Gastrocnemius medialis (tissue), 4 donors: ENCODE data around the gene TTC39B.

Experiments
- POLR2A ChIP-seq, 2 donors: fragments of 450-650 bp; IDR thresholded peaks; one replicate each; pipeline ENCODE4 v1.6.1; 2017; ENCODE audit warnings: antibody characterized with exemption in 2 of 2, mild to moderate bottlenecking in 2 of 2, moderate library complexity in 2 of 2
- TF ChIP-seq, protein P1 (sequence below), 5 experiments: fragments of 450-650 bp in 3 of 5; fragments of 200-600 bp in 2 of 5; sonication (generic) in 2 of 5; IDR thresholded peaks in 4 of 5; conservative IDR thresholded peaks in 1 of 5; 1 replicate in 4 of 5; 2 replicates in 1 of 5; pipeline ENCODE4 v1.5.1; 2016 to 2019; ENCODE audit warnings: antibody characterized with exemption in 5 of 5, mild to moderate bottlenecking in 3 of 5, moderate library complexity in 3 of 5

DNA sequence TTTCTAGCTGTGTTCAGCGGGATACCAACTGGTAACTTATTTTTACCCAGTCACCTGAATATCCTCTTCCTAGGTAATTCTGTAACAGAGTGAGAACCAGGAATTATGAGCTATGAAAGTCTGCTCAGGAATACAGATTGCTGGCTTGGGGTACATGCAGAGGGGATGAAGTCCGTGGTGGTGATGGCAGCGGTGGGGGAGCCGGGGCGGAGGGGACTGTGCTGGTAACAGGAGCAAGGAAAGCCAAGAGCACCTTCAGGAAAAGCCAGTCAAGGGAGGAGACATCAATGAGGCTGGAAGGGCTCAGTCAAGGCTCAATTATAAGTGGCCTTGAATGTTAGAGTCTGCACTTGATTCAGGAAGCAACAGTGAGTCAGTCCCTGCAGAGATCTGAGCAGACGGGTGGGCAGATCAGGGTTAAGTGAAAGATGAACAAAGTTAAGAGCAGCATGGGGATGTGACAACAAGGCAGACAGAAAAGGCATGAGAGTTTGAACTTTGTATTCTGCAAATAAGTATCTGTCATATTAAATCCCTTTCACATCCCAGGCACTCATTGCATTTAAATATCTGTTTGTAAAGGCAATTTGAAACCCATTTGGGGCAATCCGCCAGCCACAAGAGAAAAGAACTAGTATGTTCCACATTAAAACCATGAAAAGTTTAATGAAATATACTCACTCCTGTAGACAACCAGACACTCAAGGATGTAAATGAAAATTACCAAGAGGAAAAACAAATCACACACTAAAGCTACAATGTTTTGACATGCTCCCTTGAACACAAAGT, 101.2 kb downstream of the TTC39B start:
- TF ChIP-seq, protein P1, sequence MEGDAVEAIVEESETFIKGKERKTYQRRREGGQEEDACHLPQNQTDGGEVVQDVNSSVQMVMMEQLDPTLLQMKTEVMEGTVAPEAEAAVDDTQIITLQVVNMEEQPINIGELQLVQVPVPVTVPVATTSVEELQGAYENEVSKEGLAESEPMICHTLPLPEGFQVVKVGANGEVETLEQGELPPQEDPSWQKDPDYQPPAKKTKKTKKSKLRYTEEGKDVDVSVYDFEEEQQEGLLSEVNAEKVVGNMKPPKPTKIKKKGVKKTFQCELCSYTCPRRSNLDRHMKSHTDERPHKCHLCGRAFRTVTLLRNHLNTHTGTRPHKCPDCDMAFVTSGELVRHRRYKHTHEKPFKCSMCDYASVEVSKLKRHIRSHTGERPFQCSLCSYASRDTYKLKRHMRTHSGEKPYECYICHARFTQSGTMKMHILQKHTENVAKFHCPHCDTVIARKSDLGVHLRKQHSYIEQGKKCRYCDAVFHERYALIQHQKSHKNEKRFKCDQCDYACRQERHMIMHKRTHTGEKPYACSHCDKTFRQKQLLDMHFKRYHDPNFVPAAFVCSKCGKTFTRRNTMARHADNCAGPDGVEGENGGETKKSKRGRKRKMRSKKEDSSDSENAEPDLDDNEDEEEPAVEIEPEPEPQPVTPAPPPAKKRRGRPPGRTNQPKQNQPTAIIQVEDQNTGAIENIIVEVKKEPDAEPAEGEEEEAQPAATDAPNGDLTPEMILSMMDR (IDR thresholded peaks at IDR 0.05 in 4 of 5, conservative IDR thresholded peaks at IDR 0.05 in 1 of 5): no peak
- TF ChIP-seq POLR2A (IDR thresholded peaks at IDR 0.05): no peak
